NB4 (cell line): ENCODE results near the gene POLD4.

ENCODE experiments used
- DNase-seq: peaks from one replicate; pipeline ENCODE4 v3.0.0; 2010; ENCODE audit warnings: low read depth
- H3K4me3 ChIP-seq: one replicate; pipeline ENCODE4 v1.5.1; 2011; ENCODE audit warnings: mild to moderate bottlenecking, low read depth, low read length, moderate library complexity
- MAX ChIP-seq: IDR thresholded peaks from 2 replicates; pipeline ENCODE4 v1.6.1; 2011; ENCODE audit warnings: low read depth, low read length
- MYC ChIP-seq: IDR thresholded peaks from 2 replicates; pipeline ENCODE4 v1.6.1; 2011; ENCODE audit warnings: low read depth, low read length
- POLR2A ChIP-seq: IDR thresholded peaks from 2 replicates; pipeline ENCODE4 v1.6.1; 2011; ENCODE audit warnings: mild to moderate bottlenecking; ENCODE audit not compliant: insufficient read length; ENCODE audit errors: extremely low read depth
- TF ChIP-seq, protein P1 (sequence below): IDR thresholded peaks from one replicate; pipeline ENCODE4 v1.5.1; 2012; ENCODE audit warnings: low read depth, low read length

Gene POLD4

GRCh38 chr11:67364169-67364568, 10.8 kb upstream of the POLD4 start:
- no peak for DNase-seq
- no peak for TF ChIP-seq MAX
- TF ChIP-seq MYC, result no peak
- TF ChIP-seq, protein P1, sequence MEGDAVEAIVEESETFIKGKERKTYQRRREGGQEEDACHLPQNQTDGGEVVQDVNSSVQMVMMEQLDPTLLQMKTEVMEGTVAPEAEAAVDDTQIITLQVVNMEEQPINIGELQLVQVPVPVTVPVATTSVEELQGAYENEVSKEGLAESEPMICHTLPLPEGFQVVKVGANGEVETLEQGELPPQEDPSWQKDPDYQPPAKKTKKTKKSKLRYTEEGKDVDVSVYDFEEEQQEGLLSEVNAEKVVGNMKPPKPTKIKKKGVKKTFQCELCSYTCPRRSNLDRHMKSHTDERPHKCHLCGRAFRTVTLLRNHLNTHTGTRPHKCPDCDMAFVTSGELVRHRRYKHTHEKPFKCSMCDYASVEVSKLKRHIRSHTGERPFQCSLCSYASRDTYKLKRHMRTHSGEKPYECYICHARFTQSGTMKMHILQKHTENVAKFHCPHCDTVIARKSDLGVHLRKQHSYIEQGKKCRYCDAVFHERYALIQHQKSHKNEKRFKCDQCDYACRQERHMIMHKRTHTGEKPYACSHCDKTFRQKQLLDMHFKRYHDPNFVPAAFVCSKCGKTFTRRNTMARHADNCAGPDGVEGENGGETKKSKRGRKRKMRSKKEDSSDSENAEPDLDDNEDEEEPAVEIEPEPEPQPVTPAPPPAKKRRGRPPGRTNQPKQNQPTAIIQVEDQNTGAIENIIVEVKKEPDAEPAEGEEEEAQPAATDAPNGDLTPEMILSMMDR, result no peak
- TF ChIP-seq POLR2A, result no peak
- H3K4me3 ChIP-seq, result no peak overlapping the region

GRCh38 chr11:67357831-67358670, 4.7 kb upstream of the POLD4 start:
- no peak for DNase-seq
- no peak overlapping the region for H3K4me3 ChIP-seq
- TF ChIP-seq, protein P1, result no peak
- TF ChIP-seq MAX (no peak), MYC (no peak), POLR2A (no peak)

DNA sequence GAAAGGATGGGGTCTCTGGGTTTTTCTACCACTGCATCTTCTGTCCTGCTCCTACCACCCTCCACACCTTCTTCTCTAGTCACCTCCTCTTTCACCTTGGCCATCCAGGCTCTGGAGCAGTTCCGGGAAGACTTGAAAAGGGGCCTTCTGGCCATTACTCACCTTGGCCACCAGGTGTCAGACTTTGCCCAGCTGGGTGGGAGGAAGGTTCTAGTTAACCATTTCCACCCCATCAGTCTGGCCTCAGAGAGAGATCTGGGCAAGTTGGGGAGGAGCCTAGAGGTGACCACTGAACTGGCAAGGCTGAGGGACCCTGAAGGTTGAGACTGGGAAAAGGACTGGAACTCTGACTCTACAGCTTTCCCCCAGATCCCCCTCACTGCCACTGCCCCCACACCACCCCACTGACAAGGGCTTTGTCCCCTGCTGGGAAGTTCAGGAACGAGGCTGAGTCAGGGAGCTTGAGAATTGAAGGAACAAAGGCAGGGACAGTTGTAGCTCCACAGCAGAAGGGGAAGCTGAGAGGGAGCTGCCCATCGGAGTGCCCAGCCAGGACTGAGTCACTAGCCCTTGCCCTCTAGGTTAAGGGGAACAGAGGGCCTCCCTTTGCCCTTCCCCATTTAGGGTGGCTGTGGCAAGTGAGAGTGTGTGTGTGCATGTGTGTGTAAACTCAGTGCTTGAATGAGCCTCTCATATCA, 3.7 kb upstream of the POLD4 start:
- TF ChIP-seq POLR2A (no peak), MYC (peak; percentile 48; the same call in 1 of the 2 replicates), MAX (peak; percentile 38; the same call in 1 of the 2 replicates)
- TF ChIP-seq, protein P1, result peak; percentile 98
- peak; percentile 91 for DNase-seq
- no peak overlapping the region for H3K4me3 ChIP-seq

DNA sequence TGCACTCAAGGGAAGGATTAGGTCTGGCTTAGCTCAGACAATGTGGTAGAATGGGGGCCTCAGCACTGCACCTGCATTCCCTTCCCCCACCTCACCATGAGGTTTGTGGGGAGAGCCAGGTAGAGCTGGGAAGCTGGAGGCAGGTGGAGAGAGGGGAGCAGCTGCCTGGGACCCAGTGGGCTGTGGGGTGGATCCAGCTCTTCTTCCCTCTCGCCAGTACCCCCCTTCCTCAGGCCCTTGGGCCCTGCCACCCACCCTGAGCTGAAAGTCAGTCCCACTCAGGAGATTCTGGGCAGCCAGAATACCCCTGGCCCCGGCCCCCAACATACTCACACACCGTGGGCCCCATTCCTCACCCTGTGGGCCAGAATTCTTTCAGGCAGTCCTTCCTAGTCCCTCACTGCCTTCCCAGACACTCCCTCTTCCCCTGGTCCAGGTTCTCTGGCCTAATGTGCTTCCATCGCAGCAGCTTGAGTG, 3.1 kb upstream of the POLD4 start:
- no peak overlapping the region for H3K4me3 ChIP-seq
- DNase-seq, result no peak
- TF ChIP-seq MYC (no peak), MAX (no peak), POLR2A (no peak)
- TF ChIP-seq, protein P1, result no peak

- DNase-seq, result no peak
- H3K4me3 ChIP-seq, result no peak overlapping the region
- TF ChIP-seq POLR2A (no peak), MYC (no peak), MAX (no peak)
- TF ChIP-seq, protein P1, result no peak
Measured at GRCh38 chr11:67355794-67356386, 2.5 kb upstream of the POLD4 start.
